Lung (tissue), 12 donors: ENCODE results near the gene INPP5E. TPM values are rescaled to one million over a fixed set of nuclear protein-coding genes. Genes with fewer than 3 reads are reported as not detected.

Experiments
- ATAC-seq: fragments of 200-7000 bp; cut with Tn5 transposase; one replicate; pipeline ENCODE4 v1.9.1; 2020; ENCODE audit warnings: moderate number of reproducible peaks; ENCODE audit not compliant: insufficient read depth, low FRiP score
- DNase-seq, 3 donors: peaks; one replicate each; pipeline ENCODE4 v3.0.0-alpha.2; 2013 to 2017
- H3K27ac ChIP-seq, 2 donors: one replicate each; pipeline ENCODE4 v1.5.1; 2013; ENCODE audit warnings: mild to moderate bottlenecking in 2 of 2, moderate library complexity in 2 of 2, control low read depth in 1 of 2, inconsistent platforms in 1 of 2, low read depth in 1 of 2, low read length in 1 of 2
- H3K27me3 ChIP-seq, 3 donors: one replicate each; pipeline ENCODE4 v1.5.1; 2013; ENCODE audit warnings: low read length in 2 of 3; ENCODE audit not compliant: control insufficient read depth in 3 of 3, insufficient read depth in 3 of 3
- H3K36me3 ChIP-seq, 4 donors: one replicate each; pipeline ENCODE4 v1.5.1; 2013; ENCODE audit warnings: low read length in 4 of 4, mild to moderate bottlenecking in 1 of 4, moderate library complexity in 1 of 4; ENCODE audit not compliant: control insufficient read depth in 4 of 4, insufficient read depth in 4 of 4
- H3K4me1 ChIP-seq, 5 donors: one replicate each; pipeline ENCODE4 v1.5.1; 2013; ENCODE audit warnings: low read length in 5 of 5, mild to moderate bottlenecking in 2 of 5, moderate library complexity in 1 of 5; ENCODE audit not compliant: control insufficient read depth in 5 of 5, insufficient read depth in 5 of 5
- H3K4me3 ChIP-seq: one replicate; pipeline ENCODE4 v1.5.1; 2013; ENCODE audit warnings: mild to moderate bottlenecking, control low read depth, moderate library complexity
- H3K9ac ChIP-seq, 2 donors: one replicate each; pipeline ENCODE4 v1.5.1; 2013; ENCODE audit warnings: low read length in 2 of 2, control low read depth in 1 of 2; ENCODE audit not compliant: insufficient read depth in 1 of 2
- H3K9me3 ChIP-seq, 4 donors: one replicate each; pipeline ENCODE4 v1.5.1; 2013; ENCODE audit warnings: low read length in 3 of 4, mild to moderate bottlenecking in 1 of 4, moderate library complexity in 1 of 4; ENCODE audit not compliant: control insufficient read depth in 4 of 4, insufficient read depth in 3 of 4
- CTCF ChIP-seq: IDR thresholded peaks from 2 replicates; pipeline ENCODE4 v1.5.1; 2012; ENCODE audit warnings: mild to moderate bottlenecking; ENCODE audit errors: control extremely low read depth, extremely low read depth
- WGBS, 2 donors: extraction: QIAGEN DNeasy Blood & Tissue Kit; methylation state at CpG; one replicate each; pipeline ENCODE4 v1.1.7; 2013; 5-methylcytosine and 5-hydroxymethylcytosine counted together
- polyA plus RNA-seq, 2 donors: library from polyadenylated mRNA; stranded (reverse); fragments of 200-250 nt; gene quantifications; one replicate each; pipeline ENCODE4 v1.2.1, GENCODE V29; 2013
- total RNA-seq, 2 donors: library from RNA; depleted of rRNA in 1 of 2; stranded (reverse); fragments of >200 nt in 1 of 2; gene quantifications; one replicate each; pipeline ENCODE4 v1.2.1, GENCODE V29; 2014 to 2021
- donor health status: control.
- donor health status: control.
- donor health status: Bipolar disorder and iron deficiency.
- donor health status: healthy.
- donor health status: DM: yes; HTN: yes; CAD: no.

The INPP5E gene
- total and polyA plus RNA-seq, 4 donors = 7.2 to 18.4 (median 8.6) TPM

GRCh38 chr9:136451221-136451877 is 11.7 kb upstream of the INPP5E start:
- no peaks in the 10 kb centered on the region for H3K27me3 ChIP-seq
- H3K4me3 ChIP-seq = no peak overlapping the region
- peaks cover 35 to 67% (median 45%) of the 10 kb centered on the region in 4 donors for H3K36me3 ChIP-seq
- DNase-seq (no peak), ATAC-seq (no peak)
- no peaks in the 10 kb centered on the region for H3K9me3 ChIP-seq
- H3K27ac ChIP-seq = no peak overlapping the region
- H3K4me1 ChIP-seq = no peaks in the 10 kb centered on the region
- TF ChIP-seq CTCF = no peak
- no peak overlapping the region for H3K9ac ChIP-seq
- WGBS, 2 donors = 92 to 93% methylated on average over 26 of the region's 26 CpGs

GRCh38 chr9:136448655-136449054 is 9.0 kb upstream of the INPP5E start:
- peaks cover 31 to 60% (median 45%) of the 10 kb centered on the region in 4 donors for H3K36me3 ChIP-seq
- no peaks in the 10 kb centered on the region for H3K9me3 ChIP-seq
- H3K27ac ChIP-seq = no peak overlapping the region
- DNase-seq = no peak
- no peak for ATAC-seq
- 94 to 95% methylated on average over 3 of the region's 3 CpGs for WGBS, 2 donors
- H3K4me1 ChIP-seq = no peaks in the 10 kb centered on the region
- no peak overlapping the region for H3K4me3 ChIP-seq
- H3K9ac ChIP-seq = no peak overlapping the region
- no peak for TF ChIP-seq CTCF
- H3K27me3 ChIP-seq = no peaks in the 10 kb centered on the region

GRCh38 chr9:136447173-136447778 is 7.6 kb upstream of the INPP5E start:
- no peaks in the 10 kb centered on the region for H3K9me3 ChIP-seq
- H3K36me3 ChIP-seq = peaks cover 32 to 69% (median 44%) of the 10 kb centered on the region in 4 donors
- no peak for ATAC-seq
- 96% methylated on average over 24 to 27 of the region's 27 CpGs for WGBS, 2 donors
- H3K4me1 ChIP-seq = no peaks in the 10 kb centered on the region
- no peak overlapping the region for H3K27ac ChIP-seq
- no peak overlapping the region for H3K4me3 ChIP-seq
- DNase-seq = no peak
- no peak for TF ChIP-seq CTCF
- no peak overlapping the region for H3K9ac ChIP-seq
- no peaks in the 10 kb centered on the region for H3K27me3 ChIP-seq
